ENCODE results near the gene MAN1A1. TPM values are rescaled to one million over a fixed set of nuclear protein-coding genes. Genes with fewer than 3 reads are reported as not detected.

MAN1A1 gene
- total RNA-seq, 1 donor from 2014 or later: 23.4 TPM

GRCh38 chr6:119308048-119308570 lies 41.5 kb downstream of the MAN1A1 start:
- TF ChIP-seq, protein P1, sequence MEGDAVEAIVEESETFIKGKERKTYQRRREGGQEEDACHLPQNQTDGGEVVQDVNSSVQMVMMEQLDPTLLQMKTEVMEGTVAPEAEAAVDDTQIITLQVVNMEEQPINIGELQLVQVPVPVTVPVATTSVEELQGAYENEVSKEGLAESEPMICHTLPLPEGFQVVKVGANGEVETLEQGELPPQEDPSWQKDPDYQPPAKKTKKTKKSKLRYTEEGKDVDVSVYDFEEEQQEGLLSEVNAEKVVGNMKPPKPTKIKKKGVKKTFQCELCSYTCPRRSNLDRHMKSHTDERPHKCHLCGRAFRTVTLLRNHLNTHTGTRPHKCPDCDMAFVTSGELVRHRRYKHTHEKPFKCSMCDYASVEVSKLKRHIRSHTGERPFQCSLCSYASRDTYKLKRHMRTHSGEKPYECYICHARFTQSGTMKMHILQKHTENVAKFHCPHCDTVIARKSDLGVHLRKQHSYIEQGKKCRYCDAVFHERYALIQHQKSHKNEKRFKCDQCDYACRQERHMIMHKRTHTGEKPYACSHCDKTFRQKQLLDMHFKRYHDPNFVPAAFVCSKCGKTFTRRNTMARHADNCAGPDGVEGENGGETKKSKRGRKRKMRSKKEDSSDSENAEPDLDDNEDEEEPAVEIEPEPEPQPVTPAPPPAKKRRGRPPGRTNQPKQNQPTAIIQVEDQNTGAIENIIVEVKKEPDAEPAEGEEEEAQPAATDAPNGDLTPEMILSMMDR (conservative IDR thresholded peaks at IDR 0.05; ENCODE audit: low read depth, low read length): no peak
- peak; percentile 77 for DNase-seq (ENCODE audit: low read depth)

DNA sequence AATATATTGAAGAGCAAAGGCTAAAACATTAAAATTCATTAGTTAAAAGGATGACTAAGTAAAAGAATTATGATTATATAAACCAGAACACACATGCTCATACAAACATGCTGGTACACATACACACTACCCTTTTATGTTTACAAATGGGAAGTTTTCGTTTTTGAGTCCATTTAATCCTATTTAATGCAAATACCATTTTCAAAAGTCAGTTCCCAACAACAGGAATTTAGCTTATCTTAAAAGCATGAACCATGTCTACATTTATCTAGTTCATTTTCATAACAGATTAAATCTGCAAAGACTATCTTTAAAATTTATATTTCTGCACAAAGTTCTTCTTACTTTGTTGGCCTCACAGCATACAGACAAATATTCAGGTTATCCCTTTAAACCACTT lies 42.5 kb downstream of the MAN1A1 start:
- H3K4me3 ChIP-seq (ENCODE audit: low read depth, low read length): no peak overlapping the region
- DNase-seq (ENCODE audit: low read depth): no peak
- TF ChIP-seq, protein P1 (conservative IDR thresholded peaks at IDR 0.05; ENCODE audit: low read depth, low read length): no peak

More at GRCh38 chr6:119308048-119308570, 41.5 kb downstream of the MAN1A1 start:
- no peak overlapping the region for H3K4me3 ChIP-seq (ENCODE audit: low read depth, low read length)

GRCh38 chr6:119306396-119306968 lies 43.1 kb downstream of the MAN1A1 start:
- no peak for DNase-seq (ENCODE audit: low read depth)
- H3K4me3 ChIP-seq (ENCODE audit: low read depth, low read length): no peak overlapping the region
- TF ChIP-seq, protein P1 (conservative IDR thresholded peaks at IDR 0.05; ENCODE audit: low read depth, low read length): no peak

DNA sequence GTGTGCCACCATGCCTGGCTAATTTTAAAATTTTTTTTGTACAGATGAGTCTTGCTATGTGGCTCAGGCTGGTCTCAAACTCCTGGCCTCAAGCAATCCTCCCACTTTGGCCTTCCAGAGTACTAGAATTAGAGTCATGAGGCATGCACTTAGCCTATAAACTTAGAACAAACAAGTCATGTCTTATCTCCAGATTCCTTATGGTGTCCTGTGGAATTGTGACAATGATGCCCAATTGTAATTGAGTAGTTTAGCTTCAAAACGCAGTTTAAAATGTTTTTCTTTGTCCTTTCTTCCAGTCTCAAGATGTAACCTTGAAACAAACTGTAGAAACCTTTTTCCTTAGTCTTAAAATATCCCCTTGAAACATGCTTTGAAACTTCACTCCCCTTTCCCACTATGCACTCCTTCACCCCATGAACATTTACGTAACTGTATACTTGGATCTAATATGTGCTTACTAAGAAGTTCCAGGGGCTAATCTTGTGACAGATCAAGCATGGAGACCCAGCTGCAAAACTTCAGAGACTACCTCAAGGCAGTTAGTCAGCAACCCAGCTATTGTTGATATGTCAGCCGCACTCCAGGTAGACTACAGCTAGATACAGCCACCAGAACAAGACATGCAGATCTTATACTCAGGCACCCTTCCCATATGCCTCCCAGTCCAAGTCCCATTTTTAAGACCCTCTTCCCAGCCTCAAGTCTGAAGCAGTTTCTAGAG lies 46.2 kb downstream of the MAN1A1 start:
- no peak overlapping the region for H3K4me3 ChIP-seq (ENCODE audit: low read depth, low read length)
- TF ChIP-seq, protein P1 (conservative IDR thresholded peaks at IDR 0.05; ENCODE audit: low read depth, low read length): no peak
- DNase-seq (ENCODE audit: low read depth): no peak

DNA sequence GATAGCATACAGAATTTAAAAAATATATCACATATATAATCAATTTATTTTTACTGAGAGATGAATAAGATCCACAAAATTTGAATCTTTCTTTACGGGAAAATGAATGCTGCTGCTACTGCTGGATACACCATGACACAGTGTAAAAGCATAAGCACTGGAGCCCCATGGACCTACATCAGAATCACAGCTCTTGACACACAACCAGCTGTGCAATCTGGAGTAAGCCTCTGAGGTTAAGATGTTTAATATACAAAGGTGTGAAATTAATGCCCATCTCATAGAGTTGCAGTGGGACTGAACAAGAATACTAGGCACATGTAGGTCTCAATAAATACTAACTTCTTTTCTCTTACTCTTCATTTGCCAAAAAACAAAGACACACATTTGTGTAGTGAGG lies 48.1 kb downstream of the MAN1A1 start:
- TF ChIP-seq, protein P1 (conservative IDR thresholded peaks at IDR 0.05; ENCODE audit: low read depth, low read length): no peak
- DNase-seq (ENCODE audit: low read depth): no peak
- no peak overlapping the region for H3K4me3 ChIP-seq (ENCODE audit: low read depth, low read length)

GRCh38 chr6:119299694-119300093 lies 49.9 kb downstream of the MAN1A1 start:
- H3K4me3 ChIP-seq (ENCODE audit: low read depth, low read length): no peak overlapping the region
- TF ChIP-seq, protein P1 (conservative IDR thresholded peaks at IDR 0.05; ENCODE audit: low read depth, low read length): no peak
- no peak for DNase-seq (ENCODE audit: low read depth)

Measured in epithelial cell of proximal tubule (primary cell).